HG03060 (cell line): Measurements from ENCODE around the gene DCUN1D2.

Experiments
- ATAC-seq: cut with Tn5 transposase; IDR thresholded peaks from one replicate; pipeline ENCODE4 v1.9.1; 2021; ENCODE audit warnings: low read depth, moderate number of reproducible peaks; ENCODE audit not compliant: unreplicated experiment

Gene DCUN1D2

GRCh38 chr13:113428469-113428865 lies 62.0 kb downstream of the DCUN1D2 start:
- no peak for ATAC-seq

DNA sequence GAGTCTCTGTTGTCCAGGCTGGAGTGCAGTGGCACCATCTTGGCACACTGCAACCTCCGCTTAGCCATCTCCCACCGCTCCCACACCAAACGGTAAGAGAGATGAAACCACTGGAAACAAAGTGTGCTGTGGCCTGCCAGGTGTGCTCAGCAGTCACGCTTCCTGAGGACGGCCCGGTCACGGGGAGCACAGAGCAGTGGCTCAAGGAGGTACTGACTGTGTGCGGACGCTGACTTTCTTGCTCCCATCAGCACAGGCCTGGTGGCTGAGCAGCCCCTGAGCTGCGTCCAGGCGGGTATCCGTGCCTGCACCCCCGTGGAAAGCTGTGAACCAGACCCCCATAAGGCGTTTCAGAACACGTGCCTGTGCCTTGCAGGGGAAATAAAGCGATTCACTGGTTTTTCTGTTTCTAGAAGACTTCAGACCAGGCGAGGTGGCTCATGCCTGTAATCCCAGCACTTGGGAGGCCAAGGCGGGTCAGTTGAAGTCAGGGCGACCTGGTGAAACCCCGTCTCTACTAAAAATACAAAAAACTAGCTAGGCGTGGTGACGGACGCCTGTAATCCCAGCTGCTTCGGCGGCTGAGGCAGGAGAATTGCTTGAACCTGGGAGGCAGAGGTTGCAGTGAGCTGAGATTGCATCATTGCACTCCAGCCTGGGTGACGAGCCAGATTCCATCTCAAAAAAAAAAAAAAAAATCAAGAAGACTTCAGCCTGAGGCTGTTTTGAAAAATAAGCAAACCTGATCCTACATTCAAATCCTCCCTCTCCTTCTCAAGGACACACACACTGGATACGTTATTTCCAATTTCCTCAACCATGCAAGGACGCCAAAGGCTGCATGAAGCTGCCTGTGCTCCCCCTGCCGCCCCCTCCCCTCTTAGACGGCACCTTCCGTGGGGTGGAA lies 62.7 kb downstream of the DCUN1D2 start:
- no peak for ATAC-seq

DNA sequence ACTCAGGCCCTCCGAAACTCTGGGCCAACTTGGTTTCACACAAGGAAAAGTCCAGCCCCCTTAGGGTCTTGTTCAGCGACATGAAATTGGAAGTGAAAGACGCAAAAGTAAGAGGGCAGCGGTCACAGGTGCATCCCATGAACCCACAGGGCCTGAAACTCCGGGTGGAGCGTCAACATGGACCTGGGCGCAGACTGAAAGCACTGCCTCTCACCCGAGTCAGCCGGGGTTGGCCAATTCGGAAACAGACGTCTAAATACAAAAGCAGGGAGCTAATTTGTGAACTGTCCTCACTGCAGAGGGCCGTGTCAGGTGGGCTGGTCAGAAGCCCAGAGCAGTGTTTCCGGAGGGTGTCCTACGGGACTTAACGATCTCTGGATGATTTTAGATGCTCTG lies 63.9 kb downstream of the DCUN1D2 start:
- ATAC-seq, result no peak

GRCh38 chr13:113425941-113426590 lies 64.4 kb downstream of the DCUN1D2 start:
- ATAC-seq, result no peak

- no peak for ATAC-seq
These were observed 66.9 kb downstream of the DCUN1D2 start for GRCh38 chr13:113423520-113424163.

GRCh38 chr13:113422807-113423519 lies 67.5 kb downstream of the DCUN1D2 start:
- ATAC-seq, result no peak

DNA sequence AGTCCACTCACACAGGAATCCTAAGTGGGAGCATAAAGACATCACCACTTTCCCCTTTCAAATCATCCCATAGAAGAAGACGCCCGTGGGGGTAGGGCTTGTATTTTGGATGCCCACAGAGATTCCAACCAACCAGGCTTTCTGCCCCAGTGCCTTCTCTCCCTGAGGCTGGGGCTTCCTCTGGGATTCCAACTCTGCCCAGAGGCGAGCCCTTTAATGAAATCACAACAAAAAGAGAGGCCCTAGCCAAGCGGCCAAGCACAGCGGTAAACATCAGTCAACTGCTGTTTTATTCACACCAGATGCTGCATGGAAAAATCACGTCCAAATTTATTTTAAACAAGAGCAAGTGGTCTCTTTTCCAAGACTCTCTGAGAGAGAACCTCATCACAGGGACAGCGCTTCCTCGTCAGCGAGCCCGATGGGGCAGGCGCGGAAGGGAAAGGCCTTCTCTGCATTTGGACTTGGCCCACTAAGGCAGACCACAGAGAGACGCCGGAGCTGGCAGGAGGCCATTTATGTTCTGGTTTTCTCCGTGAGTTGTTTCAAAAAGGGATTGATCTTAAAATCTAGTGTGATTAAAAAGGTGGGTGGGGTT lies 68.7 kb downstream of the DCUN1D2 start:
- ATAC-seq, result no peak

- no peak for ATAC-seq
These were observed 69.5 kb downstream of the DCUN1D2 start for GRCh38 chr13:113420833-113421600.

GRCh38 chr13:113420232-113420631 lies 70.3 kb downstream of the DCUN1D2 start:
- ATAC-seq, result no peak

GRCh38 chr13:113419531-113420193 lies 70.8 kb downstream of the DCUN1D2 start:
- no peak for ATAC-seq

GRCh38 chr13:113418722-113419049 lies 71.8 kb downstream of the DCUN1D2 start:
- ATAC-seq, result no peak

GRCh38 chr13:113417836-113418721 lies 72.4 kb downstream of the DCUN1D2 start:
- no peak for ATAC-seq

- no peak for ATAC-seq
These were observed 73.3 kb downstream of the DCUN1D2 start for GRCh38 chr13:113417008-113417751.

DNA sequence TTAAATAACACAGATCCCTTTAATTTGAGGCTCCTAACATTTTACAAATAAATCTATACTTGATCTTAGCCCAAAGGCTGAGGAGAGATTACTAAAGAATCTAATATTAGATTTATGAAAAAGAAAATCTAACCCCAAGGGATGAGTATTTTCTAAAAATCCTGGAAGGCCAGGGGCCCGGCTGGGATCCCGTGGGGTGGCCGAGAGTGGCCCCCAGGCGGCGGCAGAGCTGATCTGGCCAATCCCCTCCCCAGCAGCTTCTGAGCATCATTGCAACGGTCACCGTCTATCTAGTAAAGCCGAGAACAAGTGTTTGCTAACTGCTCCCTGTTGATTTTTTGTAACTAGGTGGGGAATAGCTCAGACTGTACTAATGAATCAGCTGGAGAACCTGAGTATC lies 74.7 kb downstream of the DCUN1D2 start:
- no peak for ATAC-seq

GRCh38 chr13:113415032-113415431 lies 75.5 kb downstream of the DCUN1D2 start:
- ATAC-seq, result no peak

GRCh38 chr13:113414335-113414734 lies 76.2 kb downstream of the DCUN1D2 start:
- no peak for ATAC-seq

DNA sequence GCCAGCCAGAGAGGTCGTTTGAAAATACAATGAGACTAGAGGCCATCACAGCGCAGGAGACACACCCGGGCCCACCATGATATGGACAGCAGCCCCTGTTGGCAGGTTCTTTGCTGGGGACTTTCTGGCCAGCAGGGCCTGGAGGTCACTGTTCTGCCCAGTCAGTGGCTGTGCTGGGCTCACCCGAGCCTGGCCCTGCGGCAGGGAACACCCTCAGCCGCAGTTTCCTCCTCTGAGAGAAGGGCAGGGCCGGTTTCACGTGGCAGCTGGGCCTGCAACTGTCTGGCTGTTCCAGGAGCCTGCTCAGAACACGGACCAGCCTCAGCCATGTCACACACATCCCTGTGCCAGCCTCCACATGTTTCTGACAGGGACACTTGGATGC lies 76.6 kb downstream of the DCUN1D2 start:
- no peak for ATAC-seq
